Neural progenitor cell (in vitro differentiated cells): ENCODE measurements around the gene C3orf52.

ENCODE experiments used
- CTCF ChIP-seq: fragments of 200-600 bp; sonication (generic); IDR thresholded peaks from 2 replicates; pipeline ENCODE4 v1.5.1; 2017; ENCODE audit warnings: antibody characterized with exemption, mild to moderate bottlenecking
- EZH2 ChIP-seq: fragments of 200-600 bp; sonication (generic); IDR thresholded peaks from 2 replicates; pipeline ENCODE4 v1.6.1; 2017; ENCODE audit warnings: antibody characterized with exemption, mild to moderate bottlenecking, moderate library complexity

GRCh38 chr3:112104774-112105173 lies 18.6 kb downstream of the C3orf52 start:
- TF ChIP-seq CTCF (no peak), EZH2 (no peak)
